ENCODE results near the gene JAZF1.

GRCh38 chr7:27914409-27914808 is 266.2 kb downstream of the JAZF1 start:
- TF ChIP-seq CTCF (IDR thresholded peaks at IDR 0.05; ENCODE audit: poor library complexity): no peak
- TF ChIP-seq EZH2phosphoT487 (IDR thresholded peaks at IDR 0.05; ENCODE audit: low read depth, severe bottlenecking, unreplicated experiment): no peak

All from hepatocyte (in vitro differentiated cells).